SK-N-SH (cell line): ENCODE data around the gene PLAAT4. TPM values are rescaled to one million over a fixed set of nuclear protein-coding genes. Genes with fewer than 3 reads are reported as not detected.

Experiments
- CTCF ChIA-PET: fragments of 300-600, 350-600 bp; formaldehyde crosslinking; extraction: SDS; loops from one replicate; lab custom pipeline; 2021; lab: Yijun Ruan, JAX
- POLR2A ChIA-PET: fragments of 350-600 bp; sonication (Branson Sonifier 250); formaldehyde crosslinking; extraction: SDS; loops from one replicate; lab custom pipeline; 2020; ENCODE audit warnings: antibody characterized with exemption, inconsistent platforms; lab: Yijun Ruan, JAX
- DNase-seq: peaks from one replicate; pipeline ENCODE4 v3.0.0; 2012
- H2AFZ ChIP-seq: fragments of 200-600 bp; sonication (generic); 2 replicates; pipeline ENCODE4 v1.8.1; 2016; ENCODE audit warnings: antibody characterized with exemption, mild to moderate bottlenecking, low read depth
- H3F3A ChIP-seq: fragments of 200-600 bp; sonication (generic); replicated peaks from 2 replicates; pipeline ENCODE3; 2016; ENCODE audit warnings: antibody characterized with exemption, mild to moderate bottlenecking; ENCODE audit not compliant: insufficient read depth
- H3K27ac ChIP-seq, 2 experiments: fragments of 200-500 bp in 1 of 2; fragments of 200-600 bp in 1 of 2; sonication (Bioruptor generic) in 1 of 2; sonication (generic), shearing (Covaris generic) in 1 of 2; 2 replicates each; pipeline versions ENCODE4 v1.5.1 to v1.6.1; 2014 to 2016; ENCODE audit warnings: low read depth in 2 of 2, inconsistent platforms in 1 of 2, low read length in 1 of 2, mild to moderate bottlenecking in 1 of 2, mixed read lengths in 1 of 2
- H3K27me3 ChIP-seq: fragments of 200-600 bp; sonication (generic), shearing (Covaris generic); 2 replicates; pipeline ENCODE4 v1.6.1; 2016; ENCODE audit warnings: mixed run types; ENCODE audit not compliant: insufficient read depth
- H3K36me3 ChIP-seq, 2 experiments: fragments of 200-500 bp in 1 of 2; fragments of 200-600 bp in 1 of 2; sonication (Bioruptor generic) in 1 of 2; sonication (generic) in 1 of 2; replicated peaks in 1 of 2; 2 replicates each; pipeline versions ENCODE3 to v1.5.1; 2014 to 2016; ENCODE audit warnings: low read length in 1 of 2, mild to moderate bottlenecking in 1 of 2; ENCODE audit not compliant: insufficient read depth in 2 of 2, control insufficient read depth in 1 of 2
- H3K4me1 ChIP-seq, 2 experiments: fragments of 200-500 bp in 1 of 2; fragments of 200-600 bp in 1 of 2; sonication (Bioruptor generic) in 1 of 2; sonication (generic), shearing (Covaris generic) in 1 of 2; 2 replicates each; pipeline versions ENCODE4 v1.5.1 to v1.6.1; 2014 to 2016; ENCODE audit warnings: low read depth in 1 of 2, low read length in 1 of 2, mixed run types in 1 of 2; ENCODE audit not compliant: insufficient read depth in 2 of 2, control insufficient read depth in 1 of 2
- H3K4me2 ChIP-seq: fragments of 200-600 bp; sonication (generic), shearing (Covaris generic); 2 replicates; pipeline ENCODE4 v1.6.1; 2017; ENCODE audit warnings: mixed run types
- H3K4me3 ChIP-seq, 2 experiments: fragments of 200-500 bp in 1 of 2; fragments of 200-600 bp in 1 of 2; sonication (Bioruptor generic) in 1 of 2; sonication (generic), shearing (Covaris generic) in 1 of 2; 2 replicates each; pipeline versions ENCODE4 v1.5.1 to v1.8.1; 2014 to 2016; ENCODE audit warnings: low read depth in 2 of 2, inconsistent platforms in 1 of 2, low read length in 1 of 2, mild to moderate bottlenecking in 1 of 2, mixed read lengths in 1 of 2, moderate library complexity in 1 of 2
- H3K79me2 ChIP-seq: fragments of 200-600 bp; sonication (generic); 2 replicates; pipeline ENCODE4 v1.8.1; 2017; ENCODE audit warnings: mild to moderate bottlenecking; ENCODE audit not compliant: insufficient read depth
- H3K9ac ChIP-seq: fragments of 200-600 bp; sonication (generic); 2 replicates; pipeline ENCODE4 v1.6.1; 2017; ENCODE audit warnings: mixed run types
- H3K9me2 ChIP-seq: fragments of 200-600 bp; sonication (generic); 2 replicates; pipeline ENCODE4 v1.6.1; 2017; ENCODE audit warnings: mixed run types
- H3K9me3 ChIP-seq: fragments of 200-600 bp; sonication (generic); 2 replicates; pipeline ENCODE4 v1.6.1; 2017; ENCODE audit warnings: mixed run types, mild to moderate bottlenecking, moderate library complexity
- H4K20me1 ChIP-seq: fragments of 200-600 bp; sonication (generic); 2 replicates; pipeline ENCODE4 v1.6.1; 2017; ENCODE audit warnings: mild to moderate bottlenecking, mixed run types; ENCODE audit not compliant: insufficient read depth
- CTCF ChIP-seq: fragments of 200-600 bp; sonication (generic); IDR thresholded peaks from 2 replicates; pipeline ENCODE4 v1.6.1; 2017; ENCODE audit warnings: antibody characterized with exemption, mild to moderate bottlenecking, moderate library complexity
- ELF1 ChIP-seq: IDR thresholded peaks from 2 replicates; pipeline ENCODE4 v1.4.0; 2012
- FOSL2 ChIP-seq: IDR thresholded peaks from 2 replicates; pipeline ENCODE4 v1.4.0; 2012; ENCODE audit warnings: low read depth, mild to moderate bottlenecking, moderate library complexity, borderline replicate concordance
- FOXJ3 ChIP-seq: sonication (generic); formaldehyde crosslinking; IDR thresholded peaks from 2 replicates; pipeline ENCODE4 v1.5.1; 2020; ENCODE audit warnings: mild to moderate bottlenecking, missing genetic modification reagents
- GABPA ChIP-seq: IDR thresholded peaks from 2 replicates; pipeline ENCODE4 v1.4.0; 2012; ENCODE audit warnings: low read depth, mild to moderate bottlenecking
- IRF3 ChIP-seq: fragments of 150-350 bp; IDR thresholded peaks from 2 replicates; pipeline ENCODE4 v1.6.1; 2016; ENCODE audit warnings: mild to moderate bottlenecking, low read depth, low read length
- MEF2A ChIP-seq: IDR thresholded peaks from 2 replicates; pipeline ENCODE4 v1.4.0; 2012; ENCODE audit warnings: low read depth, borderline replicate concordance
- PBX3 ChIP-seq: IDR thresholded peaks from 2 replicates; pipeline ENCODE4; 2012
- POLR2AphosphoS5 ChIP-seq: IDR thresholded peaks from 2 replicates; pipeline ENCODE4 v1.6.1; 2012; ENCODE audit warnings: low read depth, low read length
- RAD21 ChIP-seq: IDR thresholded peaks from 2 replicates; pipeline ENCODE4 v1.6.1; 2012; ENCODE audit warnings: mild to moderate bottlenecking, low read length
- RXRA ChIP-seq: IDR thresholded peaks from 2 replicates; pipeline ENCODE4 v1.4.0; 2012; ENCODE audit warnings: low read depth, mild to moderate bottlenecking, borderline replicate concordance
- SIN3A ChIP-seq: IDR thresholded peaks from 2 replicates; pipeline ENCODE4 v1.6.1; 2012; ENCODE audit warnings: low read depth, mild to moderate bottlenecking, low read length, moderate library complexity, borderline replicate concordance
- TAF1 ChIP-seq: IDR thresholded peaks from 2 replicates; pipeline ENCODE4 v1.6.1; 2012; ENCODE audit warnings: low read depth, mild to moderate bottlenecking, low read length, moderate library complexity, borderline replicate concordance
- TEAD4 ChIP-seq: IDR thresholded peaks from 2 replicates; pipeline ENCODE4 v1.4.0; 2012; ENCODE audit warnings: mild to moderate bottlenecking, borderline replicate concordance; ENCODE audit not compliant: insufficient read depth
- USF1 ChIP-seq: IDR thresholded peaks from 2 replicates; pipeline ENCODE4 v1.4.0; 2012; ENCODE audit warnings: low read depth, borderline replicate concordance
- YY1 ChIP-seq: IDR thresholded peaks from 2 replicates; pipeline ENCODE4 v1.4.0; 2012; ENCODE audit warnings: low read depth, mild to moderate bottlenecking
- WGBS: methylation state at CpG from one replicate; pipeline ENCODE4 v1.1.6; 2017; ENCODE audit warnings: low lambda C conversion rate; 5-methylcytosine and 5-hydroxymethylcytosine counted together
- polyA plus RNA-seq, 3 experiments: library from polyadenylated mRNA; depleted of rRNA; stranded (reverse); fragments of >200 nt; gene quantifications; 2 replicates each; pipeline ENCODE4 v1.2.3, GENCODE V29; 2012

Gene PLAAT4
- polyA plus RNA-seq, 1 of the 3 experiments (the other 2 are of a cell fraction) = 5.6 TPM

- H3K9me2 ChIP-seq = no peaks in the 10 kb centered on the region
- no peak overlapping the region for H2AFZ ChIP-seq
- no peak overlapping the region for H3K27ac ChIP-seq
- no peaks in the 10 kb centered on the region for H3K79me2 ChIP-seq
- no peak overlapping the region for H3K4me2 ChIP-seq
- H3K9ac ChIP-seq = no peak overlapping the region
- no peak overlapping the region for H3K4me3 ChIP-seq
- no peaks in the 10 kb centered on the region for H3K27me3 ChIP-seq
- POLR2A ChIA-PET = no interaction called here
- H3K9me3 ChIP-seq = no peaks in the 10 kb centered on the region
- H4K20me1 ChIP-seq = no peaks in the 10 kb centered on the region
- no peaks in the 10 kb centered on the region for H3K36me3 ChIP-seq
- CTCF ChIA-PET = interaction anchor here (1.2 to 1.6 kb wide), 2 partner anchors 15 to 117 kb away, joined by 3 read pairs; no protein-coding TSS in a partner anchor
- H3F3A ChIP-seq = no peaks in the 10 kb centered on the region
- no peaks in the 10 kb centered on the region for H3K4me1 ChIP-seq
- no peak for DNase-seq
- TF ChIP-seq TAF1 = no peak
- no peak for TF ChIP-seq RXRA
- TF ChIP-seq MEF2A = no peak
- no peak for TF ChIP-seq YY1
- no peak for TF ChIP-seq GABPA
- no peak for TF ChIP-seq PBX3
- TF ChIP-seq POLR2AphosphoS5 = no peak
- TF ChIP-seq, all 33 proteins: peak for 0
- WGBS = 37% methylated on average over 2 of the region's 2 CpGs
Measured at GRCh38 chr11:63521896-63522295, 14.7 kb upstream of the PLAAT4 start.

- Histone ChIP-seq H3F3A (no peaks in the 10 kb centered on the region), H3K9ac (no peak overlapping the region)
- TF ChIP-seq ELF1 = no peak
- TF ChIP-seq, all 33 proteins: peak for 0
- Histone ChIP-seq H3K9me3 (no peaks in the 10 kb centered on the region), H3K27ac (no peak overlapping the region), H3K4me1 (no peaks in the 10 kb centered on the region), H4K20me1 (no peaks in the 10 kb centered on the region), H3K79me2 (no peaks in the 10 kb centered on the region), H3K9me2 (no peaks in the 10 kb centered on the region), H3K4me3 (no peak overlapping the region), H3K4me2 (no peak overlapping the region), H2AFZ (no peak overlapping the region), H3K27me3 (no peaks in the 10 kb centered on the region), H3K36me3 (no peaks in the 10 kb centered on the region)
- WGBS = 11% methylated on average over 7 of the region's 7 CpGs
- POLR2A ChIA-PET = no interaction called here
- CTCF ChIA-PET = interaction anchor here (1.2 to 1.6 kb wide), 2 partner anchors 14 to 116 kb away, joined by 3 read pairs; no protein-coding TSS in a partner anchor
- no peak for DNase-seq
Measured at GRCh38 chr11:63523151-63523550, 13.5 kb upstream of the PLAAT4 start.

- Histone ChIP-seq H2AFZ (no peak overlapping the region), H3K9me3 (no peaks in the 10 kb centered on the region), H3K27ac (no peak overlapping the region), H3K79me2 (no peaks in the 10 kb centered on the region), H3K4me2 (no peak overlapping the region), H3K9ac (no peak overlapping the region), H3K4me1 (no peaks in the 10 kb centered on the region), H3F3A (no peaks in the 10 kb centered on the region), H3K9me2 (no peaks in the 10 kb centered on the region), H3K4me3 (no peak overlapping the region), H3K27me3 (no peaks in the 10 kb centered on the region), H3K36me3 (no peaks in the 10 kb centered on the region), H4K20me1 (no peaks in the 10 kb centered on the region)
- ChIA-PET POLR2A (no interaction called here), CTCF (no interaction called here)
- DNase-seq = no peak
- 49% methylated on average over 2 of the region's 2 CpGs for WGBS
- no peak for TF ChIP-seq RAD21
- TF ChIP-seq IRF3 = no peak
- TF ChIP-seq USF1 = no peak
- no peak for TF ChIP-seq FOXJ3 (CRISPR knock-in tag)
- no peak for TF ChIP-seq CTCF
- no peak for TF ChIP-seq RXRA
- TF ChIP-seq MEF2A = no peak
- no peak for TF ChIP-seq PBX3
- no peak for TF ChIP-seq TEAD4
- no peak for TF ChIP-seq FOSL2
- no peak for TF ChIP-seq SIN3A
Measured at GRCh38 chr11:63527667-63528066, 8.9 kb upstream of the PLAAT4 start.
